Vagina (tissue), 2 donors: ENCODE measurements around the gene SEC24B.
A peak's percentile ranks its signal among the peaks of the same experiment; 100 is the strongest.

Experiments used
- POLR2A ChIP-seq, 2 donors: fragments of 450-650 bp; IDR thresholded peaks; one replicate each; pipeline ENCODE4 v1.6.1; 2017; ENCODE audit warnings: antibody characterized with exemption in 2 of 2, mild to moderate bottlenecking in 2 of 2, moderate library complexity in 2 of 2
- TF ChIP-seq, protein P1 (sequence below), 3 experiments: fragments of 450-650 bp in 2 of 3; fragments of 200-600 bp in 1 of 3; sonication (generic) in 1 of 3; IDR thresholded peaks; one replicate each; pipeline ENCODE4 v1.5.1; 2017 to 2019; ENCODE audit warnings: antibody characterized with exemption in 3 of 3, mild to moderate bottlenecking in 2 of 3, moderate library complexity in 2 of 3

DNA sequence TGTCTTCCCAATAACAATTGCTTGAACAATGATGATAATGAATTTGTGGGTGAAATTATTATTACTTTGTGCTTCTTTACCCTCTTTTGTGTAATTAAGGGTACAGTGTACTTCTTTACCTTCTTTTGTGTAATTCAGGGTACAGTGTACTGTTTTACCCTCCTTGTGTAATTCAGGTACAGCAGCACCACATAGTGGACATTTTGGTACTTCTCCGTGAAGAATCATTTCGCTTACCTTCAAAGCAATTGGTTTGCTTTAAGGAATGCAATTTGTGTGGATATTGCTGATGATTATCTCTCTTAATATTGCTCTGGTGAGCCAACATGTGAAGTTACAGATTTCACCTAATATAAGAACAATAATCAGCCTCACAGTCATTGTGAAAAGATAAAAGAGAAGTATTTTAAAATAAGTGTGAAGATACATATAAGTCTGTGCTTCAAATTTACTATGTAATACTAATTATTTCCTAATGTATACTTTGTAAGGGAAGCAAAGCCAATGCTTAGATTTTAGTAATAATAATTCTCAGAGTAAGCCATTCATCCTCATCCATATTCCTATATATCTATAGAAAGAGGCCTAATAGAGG lies 27.2 kb upstream of the SEC24B start:
- no peak for TF ChIP-seq POLR2A (IDR thresholded peaks at IDR 0.05)
- TF ChIP-seq, protein P1, sequence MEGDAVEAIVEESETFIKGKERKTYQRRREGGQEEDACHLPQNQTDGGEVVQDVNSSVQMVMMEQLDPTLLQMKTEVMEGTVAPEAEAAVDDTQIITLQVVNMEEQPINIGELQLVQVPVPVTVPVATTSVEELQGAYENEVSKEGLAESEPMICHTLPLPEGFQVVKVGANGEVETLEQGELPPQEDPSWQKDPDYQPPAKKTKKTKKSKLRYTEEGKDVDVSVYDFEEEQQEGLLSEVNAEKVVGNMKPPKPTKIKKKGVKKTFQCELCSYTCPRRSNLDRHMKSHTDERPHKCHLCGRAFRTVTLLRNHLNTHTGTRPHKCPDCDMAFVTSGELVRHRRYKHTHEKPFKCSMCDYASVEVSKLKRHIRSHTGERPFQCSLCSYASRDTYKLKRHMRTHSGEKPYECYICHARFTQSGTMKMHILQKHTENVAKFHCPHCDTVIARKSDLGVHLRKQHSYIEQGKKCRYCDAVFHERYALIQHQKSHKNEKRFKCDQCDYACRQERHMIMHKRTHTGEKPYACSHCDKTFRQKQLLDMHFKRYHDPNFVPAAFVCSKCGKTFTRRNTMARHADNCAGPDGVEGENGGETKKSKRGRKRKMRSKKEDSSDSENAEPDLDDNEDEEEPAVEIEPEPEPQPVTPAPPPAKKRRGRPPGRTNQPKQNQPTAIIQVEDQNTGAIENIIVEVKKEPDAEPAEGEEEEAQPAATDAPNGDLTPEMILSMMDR (IDR thresholded peaks at IDR 0.05): peak in 2 of 3 experiments; percentile 35 to 58
